Measurements from ENCODE around the gene ZDHHC7. TPM values are rescaled to one million over a fixed set of nuclear protein-coding genes. Genes with fewer than 3 reads are reported as not detected.

The ZDHHC7 gene
- total RNA-seq, 1 experiment from 2014 or later: 39.1 TPM

- Histone ChIP-seq H2BK20ac (ENCODE audit: low read depth, low read length, poor library complexity, severe bottlenecking) (no peak overlapping the region), H3K14ac (ENCODE audit: insufficient read depth, low read length) (no peak overlapping the region), H3K79me2 (ENCODE audit: insufficient read depth, low read length) (no peaks in the 10 kb centered on the region), H3K4me1 (ENCODE audit: insufficient read depth, low read length) (no peaks in the 10 kb centered on the region), H4K8ac (replicated peaks; ENCODE audit: insufficient read length, low read depth, low read length) (no peak overlapping the region), H3K79me1 (ENCODE audit: insufficient read depth, low read depth, low read length, poor library complexity, severe bottlenecking) (no peaks in the 10 kb centered on the region), H3K9me3 (ENCODE audit: control insufficient read depth, low read depth, low read length) (no peaks in the 10 kb centered on the region), H3K27ac (ENCODE audit: insufficient read length, low read depth, low read length) (no peak overlapping the region), H4K20me1 (ENCODE audit: control insufficient read depth, insufficient read depth, insufficient read length) (no peaks in the 10 kb centered on the region), H2BK120ac (ENCODE audit: low read depth, low read length, poor library complexity, severe bottlenecking) (no peak overlapping the region), H2BK15ac (ENCODE audit: low read depth, low read length) (no peak overlapping the region), H2AK5ac (ENCODE audit: insufficient read length, low read length) (no peak overlapping the region), H3K9ac (ENCODE audit: extremely low read depth, insufficient read length, low read length) (no peak overlapping the region), H4K5ac (ENCODE audit: insufficient read length, low read depth, low read length) (no peak overlapping the region), H3T11ph (ENCODE audit: low read length) (no peak overlapping the region), H3K4ac (ENCODE audit: low read depth, low read length) (no peak overlapping the region), H3K23me2 (ENCODE audit: insufficient read length, low read depth, low read length, poor library complexity, severe bottlenecking) (no peaks in the 10 kb centered on the region), H3K56ac (ENCODE audit: insufficient read length, low read depth, low read length) (no peak overlapping the region), H3K27me3 (ENCODE audit: insufficient read depth, low read length) (no peaks in the 10 kb centered on the region), H2BK12ac (ENCODE audit: insufficient read length, low read depth, low read length) (no peak overlapping the region), H3K18ac (ENCODE audit: insufficient read length, low read depth, low read length) (no peak overlapping the region), H4K91ac (ENCODE audit: insufficient read length, low read depth, low read length) (no peak overlapping the region), H3K23ac (ENCODE audit: insufficient read length, low read depth, low read length) (no peak overlapping the region), H3K4me2 (ENCODE audit: insufficient read depth, insufficient read length, low read length) (no peak overlapping the region), H2BK5ac (ENCODE audit: insufficient read length, low read length) (no peak overlapping the region), H2AFZ (ENCODE audit: low read length) (no peak overlapping the region)
- no peak for DNase-seq
- Mint-ChIP-seq H3K4me1 (peaks cover 0 to 3% of the 10 kb centered on the region in 2 experiments; a peak in 1 of 4 replicates), H3K27ac (no peak overlapping the region), H3K4me3 (no peak overlapping the region), H3K9me3 (peaks cover 0 to 1% of the 10 kb centered on the region in 2 experiments; a peak in 1 of 5 replicates), H3K36me3 (ENCODE audit: insufficient read depth in 1 of 3, low read depth in 3 of 3) (no peaks in the 10 kb centered on the region), H3K27me3 (ENCODE audit: low read depth) (peaks cover 3% of the 10 kb centered on the region)
- TF ChIP-seq CTCF (conservative IDR thresholded peaks at IDR 0.05): no peak
- no CpG with 5 or more reads among the region's 4 CpGs for WGBS (ENCODE audit: extremely low coverage, insufficient read length, low lambda C conversion rate)
These were observed 68.5 kb downstream of the ZDHHC7 start for GRCh38 chr16:84942786-84943185.

All from H9 (cell line).